Central memory CD4-positive, alpha-beta T cell (primary cell): ENCODE measurements around the gene KIAA0040.
"Not testable (repeated sequence)": the region's sequence is repeated elsewhere in the genome, so short reads cannot be mapped to it uniquely, and the experiment has no call there.

ENCODE experiments used
- DNase-seq: peaks from one replicate; pipeline ENCODE4 v3.0.0; 2022

The KIAA0040 gene

DNA sequence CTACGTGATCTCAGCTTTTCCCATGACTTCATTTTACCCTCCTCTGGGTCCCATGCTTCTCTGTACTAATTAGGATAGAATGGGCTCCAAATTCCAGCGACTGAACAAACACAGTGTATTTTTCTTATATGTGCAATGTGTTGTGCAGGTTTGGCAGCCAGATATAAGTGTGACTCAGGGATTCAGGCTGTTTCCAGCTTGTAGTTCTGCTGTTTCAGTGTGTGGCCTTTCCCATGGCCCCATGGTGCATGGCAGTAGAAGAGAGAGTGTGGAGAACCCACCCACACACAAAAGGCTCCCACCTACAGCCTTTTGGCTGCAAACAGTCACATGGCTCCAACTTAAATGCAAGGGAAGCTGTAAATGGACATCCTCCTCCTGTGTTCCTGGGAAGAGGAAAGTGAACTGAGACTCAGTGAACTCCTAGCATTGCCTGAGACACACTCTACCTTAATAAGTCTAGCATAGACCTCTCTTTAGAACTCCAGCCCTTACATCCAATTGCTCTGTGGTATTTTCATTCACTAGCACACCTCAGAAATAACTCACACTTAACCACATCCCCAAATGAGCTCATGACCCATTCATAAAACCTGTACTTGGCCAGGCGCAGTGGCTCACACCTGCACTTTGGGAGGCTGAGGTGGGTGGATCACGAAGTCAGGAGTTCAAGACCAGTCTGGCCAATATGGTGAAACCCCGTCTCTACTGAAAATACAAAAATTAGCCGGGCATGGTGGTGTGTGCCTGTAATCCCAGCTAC, 58.7 kb downstream of the KIAA0040 start:
- no peak for DNase-seq

DNA sequence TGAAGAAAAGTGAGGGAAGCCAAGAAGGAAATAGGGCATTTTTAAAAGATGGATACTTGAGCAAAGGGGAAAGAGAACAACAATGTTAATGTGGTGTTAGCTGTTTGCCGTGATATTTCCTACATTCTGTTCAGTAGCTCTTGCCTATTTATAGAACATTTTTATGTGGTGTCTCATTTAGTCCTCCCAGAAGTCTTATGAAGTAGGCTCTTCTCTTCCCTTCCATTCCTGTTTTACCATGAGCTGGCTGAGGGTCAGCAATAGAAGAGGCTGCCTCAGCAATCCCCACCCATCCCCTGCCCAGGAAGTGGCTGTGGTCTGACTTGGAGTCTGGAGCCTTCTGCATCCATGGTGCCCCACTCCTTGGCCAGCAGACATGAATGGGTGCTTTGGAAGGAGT, 60.1 kb downstream of the KIAA0040 start:
- DNase-seq = no peak

DNA sequence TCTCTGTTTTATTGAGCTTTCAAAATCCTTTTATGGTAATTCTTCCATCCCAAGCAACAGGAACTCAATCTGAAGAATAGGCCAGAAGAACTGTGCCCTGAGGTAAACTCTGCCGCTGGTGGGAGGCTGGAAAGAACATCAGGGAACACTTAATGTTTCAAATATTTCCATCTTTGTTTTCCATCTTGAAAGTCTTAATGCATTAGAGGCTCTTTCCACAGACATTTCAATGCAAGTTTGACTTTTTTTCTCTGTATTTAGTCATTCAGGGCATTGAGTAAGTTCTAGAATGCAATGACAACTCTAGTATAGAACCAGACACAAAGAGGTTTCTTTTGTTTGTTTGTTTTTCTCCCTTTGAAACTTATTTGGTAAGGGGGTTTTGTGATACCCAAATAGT, 61.5 kb downstream of the KIAA0040 start:
- no peak for DNase-seq

GRCh38 chr1:175130649-175131045, 61.9 kb downstream of the KIAA0040 start:
- DNase-seq = no peak

GRCh38 chr1:175129997-175130648, 62.5 kb downstream of the KIAA0040 start:
- no peak for DNase-seq

DNA sequence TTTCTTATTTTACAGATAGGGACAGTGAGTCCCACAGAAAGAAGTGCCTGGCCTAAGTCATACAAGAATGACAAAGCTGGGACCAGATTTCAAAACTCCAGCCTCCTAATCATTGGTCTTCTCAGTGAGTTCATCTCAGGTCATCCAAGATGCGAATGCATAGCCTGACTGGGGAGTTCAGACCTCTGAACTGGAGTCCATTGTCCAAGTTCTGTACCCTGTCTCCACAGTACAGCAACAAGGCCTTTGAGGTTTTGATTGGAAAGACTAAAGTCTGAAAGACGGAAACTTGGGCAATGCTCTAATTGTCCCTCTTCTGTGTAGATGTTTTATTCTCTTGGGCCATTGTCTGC, 63.0 kb downstream of the KIAA0040 start:
- DNase-seq = no peak

- no peak for DNase-seq
Measured at GRCh38 chr1:175129182-175129581, 63.4 kb downstream of the KIAA0040 start.

DNA sequence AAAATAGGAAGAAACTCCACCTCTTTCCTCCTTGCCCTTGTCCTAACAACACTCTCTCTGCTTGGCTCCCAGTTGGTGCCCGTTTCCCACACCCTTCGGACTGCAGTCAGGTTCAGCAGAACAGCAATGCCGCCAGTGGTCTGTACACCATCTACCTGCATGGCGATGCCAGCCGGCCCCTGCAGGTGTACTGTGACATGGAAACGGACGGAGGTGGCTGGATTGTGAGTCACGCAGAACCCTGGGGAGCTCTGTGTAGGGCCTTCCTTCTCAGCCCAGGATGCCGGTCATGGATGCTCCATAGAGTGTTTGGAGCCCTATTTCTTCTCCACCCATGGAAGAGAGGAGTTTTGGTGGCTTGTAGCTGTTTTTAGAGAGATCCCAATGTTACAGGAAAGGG, 64.1 kb downstream of the KIAA0040 start:
- no peak for DNase-seq

DNA sequence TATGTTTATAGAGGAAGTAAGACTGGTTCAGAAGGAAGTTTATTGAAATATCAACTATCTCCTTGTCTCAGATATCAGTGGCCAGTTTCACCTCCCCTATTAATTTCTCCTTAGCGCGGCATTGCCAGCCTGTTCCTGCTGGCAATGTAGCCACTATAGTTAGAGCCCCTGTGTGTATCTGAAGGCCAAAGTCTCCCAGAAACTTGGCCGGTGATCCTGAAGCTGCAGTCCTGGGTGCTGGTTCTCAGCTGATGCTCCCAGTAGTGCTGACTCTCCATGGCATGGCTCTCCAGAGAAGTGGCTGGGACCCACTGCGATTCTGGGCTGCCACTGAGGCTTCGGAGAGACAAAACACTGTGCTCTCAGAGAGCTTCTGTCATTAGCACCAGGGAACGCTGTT, 65.0 kb downstream of the KIAA0040 start:
- no peak for DNase-seq

- no peak for DNase-seq
Measured at GRCh38 chr1:175126347-175126746, 66.2 kb downstream of the KIAA0040 start.

DNA sequence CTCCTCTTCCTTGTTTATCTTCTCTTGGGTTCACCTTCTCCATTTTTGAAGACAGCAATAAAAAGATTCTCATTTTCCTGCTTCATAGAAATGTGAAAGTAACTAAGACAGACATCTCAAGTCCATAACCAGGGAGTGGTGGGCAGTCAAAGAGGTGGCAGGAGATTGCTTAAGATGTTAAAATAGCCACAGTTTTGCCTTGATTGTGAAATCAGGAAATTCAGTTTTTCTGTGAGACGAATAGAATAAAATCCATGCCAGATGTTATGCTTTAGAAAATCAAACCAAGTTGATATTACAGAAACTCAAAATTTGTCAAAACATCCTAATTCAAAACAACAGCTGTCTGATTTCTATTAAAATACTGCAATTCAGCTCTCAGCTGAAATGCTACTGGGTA, 67.7 kb downstream of the KIAA0040 start:
- no peak for DNase-seq

DNA sequence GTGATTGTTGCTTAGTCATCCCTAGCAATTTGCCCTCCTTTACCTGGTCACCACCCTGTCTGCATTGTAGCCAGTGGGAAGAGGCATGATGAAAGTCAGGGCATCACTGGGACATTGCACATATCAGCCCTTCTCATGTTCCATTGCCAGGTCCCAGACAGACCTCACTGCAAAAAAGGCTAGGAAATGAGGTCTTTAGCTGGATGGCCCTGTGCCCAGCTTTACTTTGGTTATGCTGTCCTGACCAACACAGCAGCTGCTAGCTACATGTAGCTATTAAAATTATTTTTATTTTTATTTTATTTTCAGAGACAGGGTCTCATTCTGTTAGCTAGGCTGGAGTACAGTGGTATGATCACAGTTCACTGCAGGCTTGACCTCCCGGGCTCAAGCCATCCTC, 72.1 kb downstream of the KIAA0040 start:
- no peak for DNase-seq

DNA sequence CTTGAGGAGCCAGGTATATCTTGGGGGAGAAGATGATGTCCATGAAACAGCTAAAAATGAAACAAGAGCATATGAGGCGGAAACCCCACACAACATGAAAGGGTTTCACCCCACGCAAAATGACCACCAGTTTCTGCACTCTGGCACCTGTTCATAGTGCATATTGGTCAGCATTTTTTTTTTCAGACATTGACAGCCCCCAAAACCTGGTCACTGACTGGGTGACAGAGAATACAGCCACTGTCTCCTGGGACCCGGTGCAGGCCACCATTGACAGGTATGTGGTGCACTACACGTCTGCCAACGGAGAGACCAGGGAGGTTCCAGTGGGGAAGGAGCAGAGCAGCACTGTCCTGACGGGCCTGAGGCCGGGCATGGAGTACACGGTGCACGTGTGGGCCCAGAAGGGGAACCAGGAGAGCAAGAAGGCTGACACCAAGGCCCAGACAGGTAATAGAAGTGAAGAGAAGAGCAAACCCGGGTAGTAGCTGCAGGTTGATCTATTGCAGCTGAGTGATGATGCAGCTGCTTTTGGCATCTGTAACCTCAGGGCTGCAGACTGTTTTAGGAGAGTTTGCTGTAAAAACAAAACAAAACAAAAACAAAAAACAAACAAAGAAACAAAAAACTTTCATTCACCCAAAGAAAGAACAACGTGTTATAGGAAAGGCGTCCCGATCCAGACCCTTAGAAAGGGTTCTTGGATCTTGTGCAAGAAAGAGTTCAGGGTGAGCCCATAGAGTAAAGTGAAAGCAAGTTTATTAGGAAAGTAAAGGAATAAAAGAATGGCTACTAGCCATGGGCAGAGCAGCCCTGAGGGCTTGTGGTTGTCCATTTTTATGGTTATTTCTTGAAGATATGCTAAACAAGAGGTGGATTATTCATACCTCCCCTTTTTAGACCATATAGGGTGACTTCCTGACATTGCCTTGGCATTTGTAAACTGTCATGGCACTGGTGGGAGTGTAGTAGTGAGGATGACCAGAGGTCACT, 73.9 kb downstream of the KIAA0040 start:
- DNase-seq = no peak

- DNase-seq = no peak
Measured at GRCh38 chr1:175116903-175117302, 75.7 kb downstream of the KIAA0040 start.

DNA sequence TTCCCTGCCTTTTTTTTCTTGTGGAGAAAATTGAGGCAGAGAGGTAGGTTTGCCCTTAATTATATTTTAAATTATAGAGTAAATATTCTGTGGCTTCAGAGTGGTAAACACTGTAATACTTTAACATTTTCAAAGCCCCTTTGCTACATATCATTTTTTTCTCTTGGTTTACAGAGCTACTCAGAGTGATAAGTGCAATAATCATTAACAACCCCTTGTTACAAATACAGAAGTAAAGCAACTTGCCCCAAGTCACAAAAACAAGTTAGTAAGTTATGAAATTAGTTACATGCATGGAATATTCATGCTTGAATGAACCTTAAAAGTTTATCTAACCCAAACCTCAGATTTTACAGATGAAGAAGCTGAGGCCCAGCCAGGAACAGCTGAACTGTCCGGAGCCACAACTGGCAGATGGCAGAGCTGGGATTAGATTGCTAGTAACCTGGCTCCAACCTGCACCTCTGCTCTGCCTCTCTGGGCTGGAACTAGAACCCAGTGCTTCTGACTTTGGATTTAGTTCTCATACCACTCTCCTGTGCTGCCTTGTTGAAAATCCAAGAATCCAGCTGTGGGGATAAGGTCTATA, 76.3 kb downstream of the KIAA0040 start:
- no peak for DNase-seq

- no peak for DNase-seq
Measured at GRCh38 chr1:175114996-175115395, 77.6 kb downstream of the KIAA0040 start.

DNA sequence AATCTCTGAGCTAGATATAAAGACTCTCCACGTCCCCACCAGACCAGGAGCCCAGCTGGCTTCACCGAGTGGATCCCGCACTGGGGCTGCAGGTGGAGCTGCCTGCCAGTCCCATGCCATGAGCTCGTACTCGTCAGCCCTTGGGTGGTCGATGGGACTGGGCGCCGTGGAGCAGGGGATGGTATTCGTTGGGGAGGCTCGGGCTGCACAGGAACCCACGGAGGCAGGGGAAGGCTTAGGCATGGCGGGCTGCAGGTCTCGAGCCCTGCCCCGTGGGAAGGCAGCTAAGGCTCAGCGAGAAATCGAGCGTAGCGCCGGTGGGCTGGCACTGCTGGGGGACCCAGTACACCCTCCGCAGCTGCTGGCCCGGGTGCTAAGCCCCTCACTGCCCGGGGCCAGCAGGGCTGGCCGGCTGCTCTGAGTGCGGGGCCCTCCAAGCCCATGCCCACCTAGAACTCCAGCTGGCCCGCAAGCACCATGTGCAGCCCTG, 84.2 kb downstream of the KIAA0040 start:
- not testable (repeated sequence) for DNase-seq
